NCI-H748 (cell line): Measurements from ENCODE around the gene KCNH6.

Experiments used
- DNase-seq: peaks from one replicate; lab custom pipeline; 2025; ENCODE audit not compliant: unreplicated experiment; lab: John Stamatoyannopoulos, UW

Gene KCNH6

GRCh38 chr17:63506627-63507026 is 16.5 kb upstream of the KCNH6 start:
- no peak for DNase-seq

- no peak for DNase-seq
Observed at GRCh38 chr17:63511331-63511730, 11.8 kb upstream of the KCNH6 start.

- no peak for DNase-seq
Observed at GRCh38 chr17:63512388-63512787, 10.8 kb upstream of the KCNH6 start.

DNA sequence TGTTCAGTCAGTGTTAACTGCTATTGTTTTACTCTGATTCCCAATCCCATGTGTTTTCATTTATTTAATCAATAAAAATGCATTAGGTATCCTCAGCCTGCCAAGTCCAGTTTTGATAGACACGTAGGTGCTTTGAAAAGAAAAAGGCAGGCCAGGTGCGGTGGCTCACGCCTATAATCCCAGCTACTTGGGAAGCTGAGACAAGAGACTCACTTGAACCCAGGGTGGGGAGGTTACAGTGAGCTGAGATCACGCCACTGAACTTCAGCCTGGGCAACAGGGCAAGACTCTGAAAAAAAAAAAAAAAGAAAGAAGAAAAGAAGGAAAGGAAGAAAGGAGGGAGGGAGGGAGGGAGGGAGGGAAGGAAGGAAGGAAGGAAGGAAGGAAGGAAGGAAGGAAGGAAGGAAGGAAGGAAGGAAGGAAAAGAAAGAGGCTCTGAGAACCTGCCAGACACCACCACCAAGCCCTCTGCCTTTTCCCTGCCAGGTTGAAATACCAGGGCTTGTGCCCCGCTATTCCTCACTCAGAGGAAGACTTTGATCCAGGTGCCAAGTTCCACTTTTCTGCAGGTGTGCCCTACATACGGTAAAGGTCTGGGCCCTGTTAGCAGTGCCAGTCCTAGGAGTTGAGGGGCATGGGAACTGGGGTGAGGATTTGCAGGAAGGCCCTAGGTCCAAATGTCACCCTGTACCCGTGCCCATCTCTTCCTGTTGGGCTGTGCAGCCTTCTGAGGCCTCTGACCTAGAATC is 10.1 kb upstream of the KCNH6 start:
- no peak for DNase-seq

DNA sequence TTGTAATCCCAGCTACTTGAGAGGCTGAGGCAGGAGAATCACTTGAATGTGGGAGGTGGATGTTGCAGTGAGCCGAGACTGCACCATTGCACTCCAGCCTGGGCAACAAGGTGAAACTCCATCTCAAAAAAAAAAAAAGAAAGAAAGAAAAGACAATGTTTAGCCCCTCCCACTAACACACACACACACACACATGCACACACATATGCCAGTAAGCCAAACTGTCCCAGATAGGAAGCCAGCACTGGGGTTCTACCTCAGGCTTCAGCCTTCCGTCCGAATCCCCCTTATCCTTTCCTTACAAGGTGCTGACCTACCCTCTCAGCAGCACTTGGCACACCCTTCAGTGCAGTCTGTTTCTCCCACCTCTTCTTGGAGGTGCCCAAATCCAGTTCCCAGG is 8.7 kb upstream of the KCNH6 start:
- DNase-seq: no peak

DNA sequence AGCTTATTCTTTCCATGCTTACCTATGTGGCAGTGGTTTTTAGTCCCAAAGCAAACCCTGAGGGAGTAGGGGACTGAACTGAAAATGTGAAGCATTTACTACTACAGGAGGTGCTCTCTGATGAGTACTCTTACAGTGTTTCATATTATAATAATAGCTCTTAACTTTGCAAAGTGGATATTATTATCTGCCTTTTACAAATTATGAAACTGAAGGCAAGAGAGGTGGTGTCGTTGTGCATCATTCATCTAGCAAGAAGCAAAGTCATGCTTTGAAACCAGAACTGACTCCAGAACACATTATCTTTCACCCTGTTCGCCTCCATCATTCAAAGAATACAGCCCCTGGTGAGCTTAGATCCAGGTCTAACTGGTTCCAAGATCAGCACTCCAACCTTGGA is 8.2 kb upstream of the KCNH6 start:
- no peak for DNase-seq

DNA sequence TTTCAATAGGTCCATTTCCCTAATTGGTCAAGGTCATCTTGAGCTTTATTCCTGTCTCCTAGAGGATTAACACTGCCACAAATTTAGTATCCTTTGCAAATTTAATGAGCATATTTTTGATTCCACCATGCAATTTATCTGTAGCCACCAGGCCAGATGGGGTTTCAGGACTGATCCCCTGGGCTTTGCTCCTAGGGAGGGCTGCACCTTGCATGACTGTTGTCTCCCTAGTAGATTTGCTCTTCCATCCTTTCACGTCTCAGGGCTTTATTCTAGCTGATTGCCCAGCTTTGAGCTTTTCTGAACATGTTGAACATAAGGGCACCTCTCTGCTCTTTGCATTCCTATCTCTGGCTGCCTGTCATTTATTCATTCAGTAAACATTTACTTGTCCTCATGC is 7.7 kb upstream of the KCNH6 start:
- DNase-seq: no peak

- no peak for DNase-seq
Observed at GRCh38 chr17:63516910-63517824, 6.0 kb upstream of the KCNH6 start.

DNA sequence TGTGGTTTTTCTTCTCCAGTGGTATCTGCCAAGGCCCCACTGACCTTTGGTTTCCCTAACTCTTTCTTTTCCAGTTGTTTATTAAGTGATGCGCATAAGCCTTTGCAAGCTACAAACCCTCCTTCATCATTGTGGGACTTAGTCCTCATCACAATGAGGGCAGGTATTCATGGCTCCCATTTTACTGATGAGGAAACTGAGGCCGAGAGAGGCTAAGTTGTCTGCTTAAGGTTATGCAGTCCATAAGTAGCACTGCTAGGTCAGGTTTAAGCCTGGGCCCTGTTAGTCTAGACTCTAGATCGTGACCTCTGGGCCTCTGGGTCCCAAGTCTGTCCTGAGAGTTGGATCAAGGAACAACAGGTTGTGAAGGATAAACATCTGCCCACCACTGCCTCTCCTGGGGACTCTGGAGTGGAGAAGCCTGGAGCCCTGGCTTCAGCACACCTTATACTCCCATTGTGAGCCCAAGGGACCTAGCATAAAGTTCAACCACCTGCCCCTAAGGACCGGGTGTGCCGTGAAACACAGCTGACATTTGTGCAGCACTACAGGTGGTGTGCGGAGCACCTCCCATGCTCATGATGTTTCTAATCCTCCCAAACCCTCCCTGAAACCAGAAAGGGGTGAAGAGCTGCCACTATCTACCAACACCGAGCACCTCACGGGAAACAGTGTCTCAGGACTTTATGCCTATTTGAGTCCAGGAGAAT is 5.2 kb upstream of the KCNH6 start:
- DNase-seq: no peak

DNA sequence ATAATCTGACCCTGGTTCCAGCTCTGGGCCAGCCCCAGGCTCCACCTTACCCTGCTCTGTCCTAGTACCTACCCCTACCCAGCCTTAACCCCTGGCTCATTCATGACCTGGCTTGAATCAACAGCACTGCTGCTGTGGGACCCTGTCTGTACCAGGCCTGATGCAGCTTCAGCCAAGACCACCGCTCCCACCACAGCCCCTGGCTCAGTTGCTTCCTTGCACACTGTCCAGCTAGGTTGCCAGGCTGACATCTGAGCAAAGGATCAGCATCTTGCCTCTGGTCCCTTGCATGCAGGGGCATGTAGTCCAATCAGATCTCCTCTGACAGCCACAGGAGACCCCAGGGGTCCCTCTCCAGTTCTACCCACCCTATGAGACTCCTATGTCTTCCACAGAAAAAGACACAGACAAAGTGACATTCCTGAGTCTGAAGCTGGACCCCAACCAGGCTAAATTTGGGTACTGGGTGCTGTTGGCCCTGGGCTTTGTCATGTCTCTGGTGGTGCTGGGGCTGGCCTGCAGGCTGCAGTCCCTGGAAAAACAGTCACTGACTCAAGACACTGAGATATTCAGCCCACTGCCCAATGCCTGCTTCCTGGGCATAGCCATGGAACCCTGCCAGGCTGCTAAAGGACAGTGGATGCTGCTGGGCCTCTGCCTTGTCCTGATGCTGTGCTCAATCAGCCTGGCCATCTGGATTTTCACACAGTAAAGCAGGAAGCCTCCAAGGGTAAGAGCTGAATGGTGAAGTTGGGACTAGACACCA is 3.9 kb upstream of the KCNH6 start:
- no peak for DNase-seq

- peak; percentile 99 for DNase-seq
Observed at GRCh38 chr17:63519972-63520882, 2.9 kb upstream of the KCNH6 start.

- peak; percentile 8 for DNase-seq
Observed at GRCh38 chr17:63524051-63524450, 893 bp downstream of the KCNH6 start.

- no peak for DNase-seq
Observed at GRCh38 chr17:63525190-63525946, 2.2 kb downstream of the KCNH6 start.

GRCh38 chr17:63526861-63527260 is 3.7 kb downstream of the KCNH6 start:
- no peak for DNase-seq

DNA sequence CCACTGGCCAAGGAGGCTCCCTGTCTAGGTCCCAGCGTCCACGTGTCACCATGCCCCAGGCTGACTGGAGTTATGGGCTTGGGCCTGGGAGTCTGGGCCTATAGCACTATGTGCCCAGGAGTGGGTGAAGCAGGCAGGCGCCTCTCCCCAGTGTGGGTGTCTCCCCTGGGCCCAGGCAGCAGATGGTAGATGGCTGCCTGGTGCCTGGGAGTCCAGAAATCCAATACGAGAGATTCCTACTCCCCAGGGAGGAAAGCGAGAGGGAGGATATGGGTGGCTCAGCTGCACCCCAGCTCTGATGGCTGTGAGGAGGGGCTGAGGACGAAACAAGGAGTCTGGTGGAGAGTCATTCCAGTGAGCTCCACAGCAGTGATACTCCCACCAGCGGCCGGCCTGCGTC is 5.0 kb downstream of the KCNH6 start:
- DNase-seq: no peak

- DNase-seq: no peak
Observed at GRCh38 chr17:63529711-63530556, 6.8 kb downstream of the KCNH6 start.

- no peak for DNase-seq
Observed at GRCh38 chr17:63530557-63531021, 7.4 kb downstream of the KCNH6 start.
